OCI-LY1 (cell line): ENCODE measurements around the gene OXER1.

Source experiments
- H2AFZ ChIP-seq: fragments of 200-600 bp; sonication (generic), shearing (Covaris generic); 2 replicates; pipeline ENCODE4 v1.6.0; 2014; ENCODE audit warnings: antibody characterized with exemption, mild to moderate bottlenecking, low read length
- H3F3A ChIP-seq: fragments of 200-600 bp; sonication (generic), shearing (Covaris generic); 2 replicates; pipeline ENCODE4 v1.6.0; 2014; ENCODE audit warnings: mild to moderate bottlenecking, antibody characterized with exemption, low read length, moderate library complexity; ENCODE audit not compliant: insufficient read depth
- H3K27ac ChIP-seq: fragments of 200-600 bp; sonication (generic); 2 replicates; pipeline ENCODE4 v1.5.1; 2014; ENCODE audit warnings: low read length, mixed run types, mild to moderate bottlenecking, low read depth; ENCODE audit not compliant: poor library complexity, severe bottlenecking
- H3K27me3 ChIP-seq: fragments of 200-600 bp; sonication (generic); 2 replicates; pipeline ENCODE4 v1.6.0; 2014; ENCODE audit warnings: antibody characterized with exemption, mild to moderate bottlenecking, low read length, moderate library complexity; ENCODE audit not compliant: insufficient read depth
- H3K36me3 ChIP-seq: fragments of 200-600 bp; sonication (generic); 2 replicates; pipeline ENCODE4 v1.6.1; 2014; ENCODE audit warnings: mild to moderate bottlenecking, antibody characterized with exemption, low read length, moderate library complexity, mixed read lengths; ENCODE audit not compliant: insufficient read depth
- H3K4me1 ChIP-seq: fragments of 200-600 bp; sonication (generic); 2 replicates; pipeline ENCODE4 v1.5.1; 2014; ENCODE audit warnings: mild to moderate bottlenecking, low read length, moderate library complexity; ENCODE audit not compliant: insufficient read depth, severe bottlenecking
- H3K4me2 ChIP-seq: fragments of 200-600 bp; sonication (generic), shearing (Covaris generic); 2 replicates; pipeline ENCODE4 v1.6.1; 2014; ENCODE audit warnings: low read length
- H3K4me3 ChIP-seq: fragments of 200-600 bp; sonication (generic); 2 replicates; pipeline ENCODE4 v1.5.1; 2014; ENCODE audit warnings: low read length, low read depth, mild to moderate bottlenecking, mixed read lengths; ENCODE audit not compliant: poor library complexity, severe bottlenecking
- H3K79me2 ChIP-seq: fragments of 200-600 bp; shearing (Covaris generic); 2 replicates; pipeline ENCODE4 v1.6.1; 2016; ENCODE audit warnings: mixed run types, low read length, mixed read lengths; ENCODE audit not compliant: insufficient read depth
- H3K9ac ChIP-seq: fragments of 200-600 bp; sonication (generic), shearing (Covaris generic); 2 replicates; pipeline ENCODE4 v1.6.1; 2014; ENCODE audit warnings: mild to moderate bottlenecking, low read length, mixed read lengths
- H3K9me2 ChIP-seq: fragments of 200-600 bp; sonication (generic), shearing (Covaris generic); 2 replicates; pipeline ENCODE4 v1.6.1; 2014; ENCODE audit warnings: low read depth, mild to moderate bottlenecking, low read length, mixed read lengths
- H3K9me3 ChIP-seq: fragments of 200-600 bp; shearing (Covaris generic); 2 replicates; pipeline ENCODE4 v1.6.1; 2014; ENCODE audit warnings: low read length, mixed read lengths
- H4K20me1 ChIP-seq: fragments of 200-600 bp; sonication (generic), shearing (Covaris generic); 2 replicates; pipeline ENCODE4 v1.6.0; 2016; ENCODE audit warnings: mild to moderate bottlenecking, low read length; ENCODE audit not compliant: insufficient read depth
- CTCF ChIP-seq: fragments of 200-600 bp; sonication (generic), shearing (Covaris generic); IDR thresholded peaks from 2 replicates; pipeline ENCODE4 v1.5.1; 2017; ENCODE audit warnings: mild to moderate bottlenecking, antibody characterized with exemption, low read length, moderate library complexity, mixed read lengths
- EZH2 ChIP-seq: fragments of 200-600 bp; sonication (generic), shearing (Covaris generic); IDR thresholded peaks from 2 replicates; pipeline ENCODE4 v1.8.0; 2017; ENCODE audit warnings: borderline replicate concordance, mixed run types, mild to moderate bottlenecking, antibody characterized with exemption, low read length, moderate library complexity, mixed read lengths

OXER1 gene

GRCh38 chr2:42712934-42713333 lies 51.0 kb downstream of the OXER1 start:
- Histone ChIP-seq H3K27ac (no peak overlapping the region), H3K4me3 (no peak overlapping the region), H3K9me3 (no peaks in the 10 kb centered on the region), H3K79me2 (no peaks in the 10 kb centered on the region), H2AFZ (no peak overlapping the region), H4K20me1 (no peaks in the 10 kb centered on the region), H3K4me2 (no peak overlapping the region), H3K9me2 (no peaks in the 10 kb centered on the region), H3K36me3 (peaks cover 27% of the 10 kb centered on the region), H3K27me3 (no peaks in the 10 kb centered on the region), H3K4me1 (no peaks in the 10 kb centered on the region), H3F3A (no peaks in the 10 kb centered on the region), H3K9ac (no peak overlapping the region)
- TF ChIP-seq EZH2 (no peak), CTCF (no peak)
